Myocyte (in vitro differentiated cells): ENCODE data around the gene HOPX. TPM values are rescaled to one million over a fixed set of nuclear protein-coding genes. Genes with fewer than 3 reads are reported as not detected.
"Not testable (repeated sequence)": the region's sequence is repeated elsewhere in the genome, so short reads cannot be mapped to it uniquely, and the experiment has no call there.

ENCODE experiments used
- DNase-seq: peaks from one replicate; pipeline ENCODE4 v3.0.0-alpha.2; 2012; ENCODE audit warnings: low read depth
- total RNA-seq: library from RNA; depleted of rRNA; stranded (reverse); fragments of >200 nt; gene quantifications from 2 replicates; pipeline ENCODE4 v1.2.3, GENCODE V29; 2014

The HOPX gene
- total RNA-seq, 1 donor from 2014 or later, result 9.4 TPM

- peak; percentile 64 for DNase-seq
These were observed 50.0 kb downstream of the HOPX start for GRCh38 chr4:56630876-56631666.

DNA sequence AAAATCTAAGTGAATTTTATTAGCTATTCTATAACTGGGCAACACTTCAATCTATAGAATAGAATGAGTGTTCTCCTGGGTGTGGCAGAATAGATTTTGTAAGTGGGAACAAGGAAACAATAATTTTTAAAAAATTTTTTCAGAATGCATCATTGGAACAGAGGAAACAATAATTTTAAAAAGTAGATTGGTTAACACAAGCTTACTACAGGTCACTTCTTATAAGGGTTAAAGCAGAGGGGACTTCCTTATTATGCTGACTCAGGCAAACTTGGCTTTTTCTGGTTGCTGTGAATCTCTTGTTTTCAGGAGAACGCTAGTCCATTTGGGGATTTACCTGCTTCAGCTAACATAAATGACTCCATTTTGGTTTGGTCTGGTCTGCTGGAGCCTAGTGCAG is 52.5 kb downstream of the HOPX start:
- DNase-seq, result no peak

DNA sequence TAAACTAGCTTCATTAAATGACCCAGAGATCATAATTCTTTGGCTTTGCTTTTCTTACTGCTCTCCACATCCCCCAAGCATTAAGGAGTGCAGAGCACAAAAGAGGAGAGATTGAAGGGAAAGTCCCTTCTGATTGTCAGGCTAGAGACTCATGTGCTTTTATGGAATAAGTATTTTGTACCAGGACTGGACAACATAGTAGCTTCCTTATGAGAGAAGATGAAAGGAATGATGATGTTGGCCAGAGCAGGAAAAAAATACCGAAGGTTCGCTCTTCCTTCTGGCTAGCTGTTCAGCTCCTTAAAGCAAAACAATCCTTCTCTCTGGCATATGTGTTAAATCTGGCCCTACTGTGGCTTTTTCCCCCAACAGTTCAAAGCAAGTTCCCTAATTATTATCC is 53.1 kb downstream of the HOPX start:
- DNase-seq, result no peak

DNA sequence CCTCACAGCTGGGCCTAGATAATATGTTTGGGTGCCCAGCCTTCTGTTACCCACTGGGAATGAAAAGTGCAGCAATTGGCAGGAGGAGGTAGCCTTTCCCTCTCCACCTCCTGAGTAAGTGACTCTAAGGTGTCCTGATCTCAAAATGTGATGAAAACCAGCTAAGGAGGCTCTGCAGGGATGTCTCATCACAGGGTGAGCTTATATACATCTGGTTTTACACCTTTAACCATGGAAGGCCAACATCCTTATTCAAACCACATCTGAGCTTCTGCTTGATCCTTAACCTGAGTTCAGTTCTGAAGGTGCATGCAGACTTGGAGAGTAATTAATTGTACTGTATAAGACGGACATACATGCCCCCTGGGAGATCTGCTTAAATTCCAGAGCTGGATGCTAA is 53.7 kb downstream of the HOPX start:
- no peak for DNase-seq

GRCh38 chr4:56626963-56627362 is 54.1 kb downstream of the HOPX start:
- no peak for DNase-seq

DNA sequence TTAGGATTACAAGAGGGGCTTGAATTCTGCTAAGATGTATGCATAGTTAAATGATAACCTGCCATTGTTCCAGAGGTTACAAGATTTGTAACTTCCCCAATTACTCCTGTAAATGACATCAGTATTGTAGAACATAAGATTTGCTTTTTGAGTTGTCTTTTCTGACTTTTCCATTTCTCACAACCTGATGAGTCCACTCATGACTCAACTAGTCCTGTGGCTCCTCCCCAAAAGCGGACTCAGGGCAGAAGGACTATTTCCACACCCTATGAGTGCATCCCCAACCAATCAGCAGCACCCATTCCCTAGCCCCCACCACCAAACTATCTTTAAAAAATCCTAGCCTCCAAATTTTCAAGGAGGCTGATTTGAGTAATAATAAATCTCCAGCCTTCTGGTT is 54.7 kb downstream of the HOPX start:
- no peak for DNase-seq

DNA sequence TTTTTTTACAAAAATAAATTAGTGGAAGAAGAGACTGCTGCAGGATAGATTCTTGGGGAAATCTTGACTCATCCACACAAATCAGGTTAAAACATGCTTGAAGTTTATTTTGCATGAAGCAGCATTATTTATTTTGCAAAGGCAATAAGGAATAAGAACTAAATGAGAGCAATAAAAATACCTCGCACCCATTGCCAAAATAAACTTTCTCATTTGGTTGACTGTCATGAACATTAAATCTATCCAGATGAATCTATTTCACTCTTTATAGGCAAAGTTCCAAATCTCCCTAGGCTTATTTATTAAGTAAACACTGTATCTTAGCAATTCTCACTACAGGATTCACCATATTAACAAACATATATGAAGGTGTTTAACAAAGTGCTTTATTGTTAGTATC is 58.9 kb downstream of the HOPX start:
- no peak for DNase-seq

GRCh38 chr4:56619816-56620215 is 61.3 kb downstream of the HOPX start:
- DNase-seq, result no peak

GRCh38 chr4:56619160-56619559 is 61.9 kb downstream of the HOPX start:
- DNase-seq, result peak; percentile 19

DNA sequence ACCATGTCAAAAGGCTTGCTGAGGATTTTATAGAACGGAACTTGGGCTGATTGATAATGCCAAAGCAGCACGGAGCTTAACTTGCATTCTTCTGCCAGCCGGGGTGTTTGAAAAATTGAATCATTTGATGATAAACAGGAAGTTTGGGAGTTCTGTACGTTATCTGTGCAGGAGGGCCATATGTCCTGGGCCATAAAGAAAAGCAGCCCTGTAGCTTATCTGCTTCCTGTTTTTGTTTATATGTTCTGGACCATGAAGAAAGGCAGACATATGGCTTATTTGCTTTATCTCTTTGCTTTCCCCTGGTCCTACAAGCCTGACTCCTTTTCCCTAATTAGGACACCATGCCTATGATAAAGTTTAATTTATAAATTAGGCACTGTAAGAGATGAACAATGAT is 62.4 kb downstream of the HOPX start:
- DNase-seq, result no peak

GRCh38 chr4:56613101-56613862 is 67.8 kb downstream of the HOPX start:
- DNase-seq, result peak; percentile 63

GRCh38 chr4:56612282-56612681 is 68.8 kb downstream of the HOPX start:
- no peak for DNase-seq

DNA sequence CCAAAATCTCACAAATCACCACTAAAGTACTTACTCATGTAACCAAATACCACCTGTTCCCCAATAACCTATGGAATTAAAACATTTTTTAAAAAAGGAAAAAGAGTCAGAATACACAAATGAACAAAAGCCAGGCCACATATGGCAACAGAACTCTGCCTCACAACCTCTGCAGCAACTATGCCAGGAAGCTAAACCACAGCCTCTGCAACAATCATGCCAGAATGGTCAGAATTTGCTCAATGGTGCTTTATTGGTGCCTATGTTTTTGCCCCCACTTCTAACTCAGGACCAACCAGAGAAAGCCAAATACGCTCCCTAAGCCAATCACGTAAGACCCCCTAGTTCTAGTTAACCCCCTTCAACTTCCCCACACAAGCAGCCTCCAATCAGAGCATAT is 69.6 kb downstream of the HOPX start:
- no peak for DNase-seq

DNA sequence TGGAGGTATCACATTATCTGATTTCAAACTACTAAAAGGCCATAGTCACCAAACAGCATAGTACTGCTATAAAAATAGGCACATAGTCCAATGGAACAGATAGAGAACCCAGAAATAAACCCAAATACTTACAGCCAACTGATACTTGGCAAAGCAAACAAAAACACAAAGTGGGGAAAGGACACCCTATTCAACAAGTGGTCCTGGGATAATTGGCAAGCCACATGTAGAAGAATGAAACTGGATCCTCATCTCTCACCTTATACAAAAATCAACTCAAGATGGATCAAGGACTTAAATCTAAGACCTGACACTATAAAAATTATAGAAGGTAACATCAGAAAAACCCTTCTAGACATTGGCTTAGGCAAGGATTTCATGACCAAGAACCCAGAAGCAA is 70.9 kb downstream of the HOPX start:
- not testable (repeated sequence) for DNase-seq

DNA sequence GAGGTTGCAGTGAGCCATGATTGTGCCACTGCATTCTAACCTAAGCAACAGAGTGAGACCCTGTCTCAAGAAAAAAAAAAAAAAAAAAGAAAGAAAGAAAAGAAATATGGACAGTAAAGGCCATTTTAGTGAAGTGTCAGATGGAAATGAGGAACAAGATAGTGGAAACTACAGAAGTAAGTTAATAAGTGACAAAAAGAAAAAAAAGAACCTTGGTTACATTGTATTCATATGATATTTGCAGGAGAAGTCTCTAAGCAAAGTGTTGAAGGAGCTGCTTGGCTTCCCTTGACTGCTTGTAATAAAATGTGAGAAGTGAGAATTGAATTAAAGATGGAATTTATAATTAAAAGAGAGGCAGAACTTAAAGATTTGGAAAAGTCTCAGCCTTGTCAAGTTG is 73.2 kb downstream of the HOPX start:
- no peak for DNase-seq

- no peak for DNase-seq
These were observed 74.7 kb downstream of the HOPX start for GRCh38 chr4:56606385-56606784.

- DNase-seq, result not testable (repeated sequence)
These were observed 75.6 kb downstream of the HOPX start for GRCh38 chr4:56605464-56605863.

- no peak for DNase-seq
These were observed 77.8 kb downstream of the HOPX start for GRCh38 chr4:56603297-56603696.
